Neural cell (in vitro differentiated cells): ENCODE results near the gene ATXN1L. TPM values are rescaled to one million over a fixed set of nuclear protein-coding genes. Genes with fewer than 3 reads are reported as not detected.

Experiments used
- H2AFZ ChIP-seq: fragments of 200-600, 300-800 bp; sonication (generic), shearing (Covaris generic); 2 replicates; pipeline ENCODE4 v1.6.0; 2014; ENCODE audit warnings: low read depth, mild to moderate bottlenecking, antibody characterized with exemption, low read length, moderate library complexity
- H3F3A ChIP-seq: fragments of 200-600 bp; shearing (Covaris generic); 2 replicates; pipeline ENCODE4 v1.6.1; 2016; ENCODE audit warnings: mild to moderate bottlenecking, moderate library complexity, mixed read lengths, antibody characterized with exemption, low read length; ENCODE audit not compliant: insufficient read depth, poor library complexity, severe bottlenecking
- H3K27ac ChIP-seq: fragments of 200-600, 300-800 bp; sonication (generic), shearing (Covaris generic); 2 replicates; pipeline ENCODE4 v1.5.1; 2014; ENCODE audit warnings: mild to moderate bottlenecking, low read length, moderate library complexity
- H3K27me3 ChIP-seq: fragments of 300-800, 200-600 bp; sonication (generic), shearing (Covaris generic); 2 replicates; pipeline ENCODE4 v1.6.0; 2014; ENCODE audit warnings: mild to moderate bottlenecking, low read depth, low read length, moderate library complexity; ENCODE audit not compliant: insufficient read depth
- H3K36me3 ChIP-seq: fragments of 300-800, 200-600 bp; sonication (generic), shearing (Covaris generic); 2 replicates; pipeline ENCODE4 v1.5.1; 2014; ENCODE audit warnings: mild to moderate bottlenecking, antibody characterized with exemption, low read length, moderate library complexity; ENCODE audit not compliant: insufficient read depth
- H3K4me2 ChIP-seq: fragments of 300-800, 200-600 bp; sonication (generic), shearing (Covaris generic); 2 replicates; pipeline ENCODE4 v1.6.0; 2014; ENCODE audit warnings: mild to moderate bottlenecking, low read length
- H3K4me3 ChIP-seq: fragments of 300-800, 200-600 bp; sonication (generic), shearing (Covaris generic); 2 replicates; pipeline ENCODE4 v1.5.1; 2014; ENCODE audit warnings: mild to moderate bottlenecking, low read length, moderate library complexity
- H3K79me2 ChIP-seq: fragments of 200-600 bp; shearing (Covaris generic); replicated peaks from 2 replicates; pipeline ENCODE4 v1.6.0; 2014; ENCODE audit warnings: mild to moderate bottlenecking, low read length, moderate library complexity; ENCODE audit not compliant: insufficient read depth
- H3K9ac ChIP-seq: fragments of 300-800, 200-600 bp; sonication (generic), shearing (Covaris generic); 2 replicates; pipeline ENCODE4 v1.6.1; 2016; ENCODE audit warnings: mild to moderate bottlenecking, low read length, mixed read lengths
- H3K9me2 ChIP-seq: fragments of 200-600 bp; shearing (Covaris generic); 2 replicates; pipeline ENCODE4 v1.6.1; 2016; ENCODE audit warnings: mild to moderate bottlenecking, low read length, mixed read lengths; ENCODE audit not compliant: insufficient read depth
- H3K9me3 ChIP-seq: fragments of 200-600, 300-800 bp; sonication (generic), shearing (Covaris generic); 2 replicates; pipeline ENCODE4 v1.6.1; 2016; ENCODE audit warnings: mild to moderate bottlenecking, mixed run types, low read length, moderate library complexity, mixed read lengths
- H4K20me1 ChIP-seq: fragments of 200-600 bp; shearing (Covaris generic); 2 replicates; pipeline ENCODE4 v1.6.1; 2016; ENCODE audit warnings: mild to moderate bottlenecking, mixed run types; ENCODE audit not compliant: insufficient read depth
- CTCF ChIP-seq: fragments of 450-650 bp; IDR thresholded peaks from 2 replicates; pipeline ENCODE4 v1.5.1; 2014; ENCODE audit warnings: antibody characterized with exemption, mild to moderate bottlenecking, moderate library complexity; ENCODE audit not compliant: poor library complexity, severe bottlenecking
- EP300 ChIP-seq: fragments of 450-650 bp; conservative IDR thresholded peaks from 2 replicates; pipeline ENCODE4 v1.6.1; 2014; ENCODE audit warnings: antibody characterized with exemption, mild to moderate bottlenecking, moderate library complexity; ENCODE audit not compliant: poor library complexity, severe bottlenecking
- EZH2 ChIP-seq: fragments of 200-600, 300-800 bp; shearing (Covaris generic), sonication (generic); IDR thresholded peaks from 2 replicates; pipeline ENCODE4 v1.6.1; 2014; ENCODE audit warnings: antibody characterized with exemption, low read length, borderline replicate concordance, mild to moderate bottlenecking; ENCODE audit not compliant: insufficient read depth, poor library complexity, severe bottlenecking
- MXI1 ChIP-seq: fragments of 450-650 bp; conservative IDR thresholded peaks from 2 replicates; pipeline ENCODE4 v1.6.1; 2014; ENCODE audit warnings: antibody characterized with exemption, mild to moderate bottlenecking; ENCODE audit not compliant: poor library complexity, severe bottlenecking
- POLR2AphosphoS5 ChIP-seq: IDR thresholded peaks from 2 replicates; pipeline ENCODE4 v1.6.1; 2012
- RAD21 ChIP-seq: fragments of 450-650 bp; conservative IDR thresholded peaks from 2 replicates; pipeline ENCODE4 v1.6.1; 2014; ENCODE audit warnings: antibody characterized with exemption, mild to moderate bottlenecking, moderate library complexity
- REST ChIP-seq: IDR thresholded peaks from 2 replicates; pipeline ENCODE4 v1.6.1; 2012; ENCODE audit warnings: borderline replicate concordance
- SMC3 ChIP-seq: fragments of 450-650 bp; conservative IDR thresholded peaks from 2 replicates; pipeline ENCODE4 v1.6.1; 2014; ENCODE audit warnings: antibody characterized with exemption, mild to moderate bottlenecking, moderate library complexity; ENCODE audit not compliant: poor library complexity
- TAF1 ChIP-seq: IDR thresholded peaks from 2 replicates; pipeline ENCODE4 v1.6.1; 2012; ENCODE audit warnings: low read depth
- polyA plus RNA-seq: library from polyadenylated mRNA; depleted of rRNA; stranded (reverse); fragments of >200 nt; gene quantifications from 2 replicates; pipeline ENCODE4 v1.2.3, GENCODE V29; 2014

Gene ATXN1L
- polyA plus RNA-seq, 1 donor from 2014 or later, result 9.5 TPM

- H2AFZ ChIP-seq, result no peak overlapping the region
- no peak overlapping the region for H3K27ac ChIP-seq
- no peaks in the 10 kb centered on the region for H3K9me2 ChIP-seq
- H3K4me3 ChIP-seq, result no peak overlapping the region
- no peaks in the 10 kb centered on the region for H4K20me1 ChIP-seq
- H3K9ac ChIP-seq, result no peak overlapping the region
- no peaks in the 10 kb centered on the region for H3K36me3 ChIP-seq
- no peaks in the 10 kb centered on the region for H3K9me3 ChIP-seq
- H3K79me2 ChIP-seq, result peaks cover 19% of the 10 kb centered on the region
- TF ChIP-seq MXI1 (no peak), RAD21 (no peak), CTCF (no peak), REST (no peak), EP300 (no peak), TAF1 (no peak), EZH2 (no peak), POLR2AphosphoS5 (no peak), SMC3 (no peak)
- no peak overlapping the region for H3K4me2 ChIP-seq
- no peaks in the 10 kb centered on the region for H3F3A ChIP-seq
- H3K27me3 ChIP-seq, result no peaks in the 10 kb centered on the region
Measured at GRCh38 chr16:71873199-71873598, 27.4 kb downstream of the ATXN1L start.

- Histone ChIP-seq H3F3A (peaks cover 4% of the 10 kb centered on the region), H3K79me2 (peaks cover 42% of the 10 kb centered on the region), H2AFZ (no peak overlapping the region), H3K27me3 (no peaks in the 10 kb centered on the region), H3K9me3 (no peaks in the 10 kb centered on the region), H4K20me1 (peaks cover 5% of the 10 kb centered on the region), H3K27ac (no peak overlapping the region), H3K4me3 (no peak overlapping the region), H3K9me2 (no peaks in the 10 kb centered on the region), H3K9ac (no peak overlapping the region), H3K4me2 (no peak overlapping the region), H3K36me3 (peaks cover 11% of the 10 kb centered on the region)
- TF ChIP-seq SMC3 (no peak), EZH2 (no peak), EP300 (no peak), TAF1 (no peak)
Measured at GRCh38 chr16:71878911-71879310, 33.1 kb downstream of the ATXN1L start.
